ENCODE measurements around the gene HSPA9. TPM values are rescaled to one million over a fixed set of nuclear protein-coding genes. Genes with fewer than 3 reads are reported as not detected.

Gene HSPA9
- total RNA-seq, 1 donor from 2014 or later = 197 TPM

- Mint-ChIP-seq H3K36me3 (ENCODE audit: unreplicated experiment) (peaks cover 15% of the 10 kb centered on the region), H3K4me1 (ENCODE audit: unreplicated experiment) (peaks cover 25% of the 10 kb centered on the region), H3K9me3 (ENCODE audit: unreplicated experiment) (no peaks in the 10 kb centered on the region), H3K27ac (ENCODE audit: unreplicated experiment) (no peak overlapping the region), H3K27me3 (ENCODE audit: unreplicated experiment) (no peaks in the 10 kb centered on the region), H3K4me3 (ENCODE audit: unreplicated experiment) (no peak overlapping the region)
- TF ChIP-seq CTCF (IDR thresholded peaks at IDR 0.05) = no peak
- no peak for DNase-seq (ENCODE audit: extremely low spot score, unreplicated experiment)
These were observed 45.4 kb downstream of the HSPA9 start for GRCh38 chr5:138529812-138530211.

GRCh38 chr5:138528744-138529469 lies 46.3 kb downstream of the HSPA9 start:
- no peak for DNase-seq (ENCODE audit: extremely low spot score, unreplicated experiment)
- TF ChIP-seq CTCF (IDR thresholded peaks at IDR 0.05) = no peak
- H3K4me1 Mint-ChIP-seq (ENCODE audit: unreplicated experiment) = peaks cover 18% of the 10 kb centered on the region
- peaks cover 16% of the 10 kb centered on the region for H3K36me3 Mint-ChIP-seq (ENCODE audit: unreplicated experiment)
- no peaks in the 10 kb centered on the region for H3K27me3 Mint-ChIP-seq (ENCODE audit: unreplicated experiment)
- H3K9me3 Mint-ChIP-seq (ENCODE audit: unreplicated experiment) = no peaks in the 10 kb centered on the region
- H3K27ac Mint-ChIP-seq (ENCODE audit: unreplicated experiment) = no peak overlapping the region
- H3K4me3 Mint-ChIP-seq (ENCODE audit: unreplicated experiment) = no peak overlapping the region

- Mint-ChIP-seq H3K4me1 (ENCODE audit: unreplicated experiment) (peaks cover 15% of the 10 kb centered on the region), H3K4me3 (ENCODE audit: unreplicated experiment) (no peak overlapping the region), H3K36me3 (ENCODE audit: unreplicated experiment) (peaks cover 16% of the 10 kb centered on the region), H3K27ac (ENCODE audit: unreplicated experiment) (no peak overlapping the region), H3K9me3 (ENCODE audit: unreplicated experiment) (no peaks in the 10 kb centered on the region), H3K27me3 (ENCODE audit: unreplicated experiment) (no peaks in the 10 kb centered on the region)
- DNase-seq (ENCODE audit: extremely low spot score, unreplicated experiment) = no peak
- TF ChIP-seq CTCF (IDR thresholded peaks at IDR 0.05) = no peak
These were observed 47.0 kb downstream of the HSPA9 start for GRCh38 chr5:138528208-138528607.

GRCh38 chr5:138527170-138527569 lies 48.0 kb downstream of the HSPA9 start:
- Mint-ChIP-seq H3K27me3 (ENCODE audit: unreplicated experiment) (no peaks in the 10 kb centered on the region), H3K9me3 (ENCODE audit: unreplicated experiment) (no peaks in the 10 kb centered on the region), H3K36me3 (ENCODE audit: unreplicated experiment) (peaks cover 15% of the 10 kb centered on the region), H3K27ac (ENCODE audit: unreplicated experiment) (no peak overlapping the region), H3K4me3 (ENCODE audit: unreplicated experiment) (no peak overlapping the region), H3K4me1 (ENCODE audit: unreplicated experiment) (peaks cover 13% of the 10 kb centered on the region)
- no peak for DNase-seq (ENCODE audit: extremely low spot score, unreplicated experiment)
- no peak for TF ChIP-seq CTCF (IDR thresholded peaks at IDR 0.05)

GRCh38 chr5:138523406-138523805 lies 51.8 kb downstream of the HSPA9 start:
- no peaks in the 10 kb centered on the region for H3K9me3 Mint-ChIP-seq (ENCODE audit: unreplicated experiment)
- H3K36me3 Mint-ChIP-seq (ENCODE audit: unreplicated experiment) = peaks cover 15% of the 10 kb centered on the region
- no peak for DNase-seq (ENCODE audit: extremely low spot score, unreplicated experiment)
- H3K27me3 Mint-ChIP-seq (ENCODE audit: unreplicated experiment) = no peaks in the 10 kb centered on the region
- no peak for TF ChIP-seq CTCF (IDR thresholded peaks at IDR 0.05)
- no peak overlapping the region for H3K4me3 Mint-ChIP-seq (ENCODE audit: unreplicated experiment)
- no peak overlapping the region for H3K27ac Mint-ChIP-seq (ENCODE audit: unreplicated experiment)
- H3K4me1 Mint-ChIP-seq (ENCODE audit: unreplicated experiment) = peaks cover 8% of the 10 kb centered on the region

Data from osteocyte (in vitro differentiated cells).